LHCN-M2 (cell line): ENCODE measurements around the gene AMACR. TPM values are rescaled to one million over a fixed set of nuclear protein-coding genes. Genes with fewer than 3 reads are reported as not detected.
A peak's percentile ranks its signal among the peaks of the same experiment; 100 is the strongest.
"Not testable (repeated sequence)": the region's sequence is repeated elsewhere in the genome, so short reads cannot be mapped to it uniquely, and the experiment has no call there.

Experiments
- DNase-seq: peaks from one replicate; pipeline ENCODE4 v3.0.0-alpha.2; 2012; ENCODE audit warnings: low read depth
- total RNA-seq: library from RNA; depleted of rRNA; stranded (reverse); fragments of >200 nt; gene quantifications from 2 replicates; pipeline ENCODE4 v1.2.3, GENCODE V29; 2014

The AMACR gene
- total RNA-seq, 1 experiment from 2014 or later: 18.3 TPM

DNA sequence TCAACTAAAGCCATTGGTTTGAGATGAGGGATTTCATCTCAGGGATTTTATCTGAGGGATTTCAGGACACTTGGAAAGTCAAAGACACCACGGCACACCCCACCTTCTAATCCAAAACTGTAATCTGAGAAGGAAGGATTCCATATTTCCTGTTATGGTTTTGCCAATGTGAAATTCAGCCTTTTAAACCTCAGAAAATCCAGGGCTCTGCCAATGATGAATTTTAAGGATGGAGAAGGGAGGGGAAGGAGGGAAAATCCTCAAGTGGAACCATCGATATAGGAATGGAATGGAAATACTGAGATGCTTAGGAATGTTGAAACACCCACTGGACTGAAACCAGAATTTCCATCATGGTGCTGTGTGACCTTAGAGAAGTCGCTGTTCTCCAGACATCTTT is 29.9 kb upstream of the AMACR start:
- no peak for DNase-seq

- no peak for DNase-seq
These were observed 27.9 kb upstream of the AMACR start for GRCh38 chr5:34035756-34036155.

GRCh38 chr5:34034534-34035327 is 26.9 kb upstream of the AMACR start:
- DNase-seq: no peak

- DNase-seq: no peak
These were observed 24.1 kb upstream of the AMACR start for GRCh38 chr5:34031966-34032365.

GRCh38 chr5:34031117-34031516 is 23.3 kb upstream of the AMACR start:
- DNase-seq: no peak

- DNase-seq: not testable (repeated sequence)
These were observed 22.7 kb upstream of the AMACR start for GRCh38 chr5:34030585-34030984.

GRCh38 chr5:34030048-34030447 is 22.2 kb upstream of the AMACR start:
- no peak for DNase-seq

GRCh38 chr5:34028349-34028748 is 20.5 kb upstream of the AMACR start:
- no peak for DNase-seq

DNA sequence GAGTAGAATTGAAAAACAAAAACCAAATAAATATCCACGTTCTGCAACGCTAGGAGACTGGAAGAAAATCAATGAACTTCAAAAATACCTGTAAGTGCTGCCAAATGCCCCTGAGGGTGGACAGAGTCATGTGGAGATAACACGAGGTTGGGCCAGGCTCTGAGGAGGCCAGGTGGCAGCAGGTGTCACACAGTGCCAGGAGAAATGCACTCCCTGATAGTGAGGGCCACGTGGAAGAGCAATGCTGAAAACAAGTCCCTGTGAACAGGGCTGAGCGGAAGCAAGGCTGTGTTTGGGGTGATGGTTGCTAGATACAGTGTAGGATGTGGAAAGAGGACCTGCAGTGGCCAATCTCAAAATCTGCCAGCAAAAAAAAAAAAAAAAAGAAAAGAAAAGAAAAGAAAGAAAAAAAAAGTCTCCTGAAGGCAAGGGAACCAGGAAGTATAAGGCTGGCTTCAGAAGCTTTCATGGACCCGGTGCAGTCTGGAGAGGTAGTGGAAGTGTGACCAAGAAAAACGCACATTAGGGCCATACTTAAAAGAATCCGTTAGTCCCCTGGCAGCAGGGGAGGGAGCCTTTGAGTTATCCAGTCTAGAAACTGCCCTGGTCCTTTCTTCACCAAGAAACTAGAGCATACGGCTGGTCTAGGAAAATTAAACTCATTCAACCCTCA is 18.4 kb upstream of the AMACR start:
- DNase-seq: no peak

DNA sequence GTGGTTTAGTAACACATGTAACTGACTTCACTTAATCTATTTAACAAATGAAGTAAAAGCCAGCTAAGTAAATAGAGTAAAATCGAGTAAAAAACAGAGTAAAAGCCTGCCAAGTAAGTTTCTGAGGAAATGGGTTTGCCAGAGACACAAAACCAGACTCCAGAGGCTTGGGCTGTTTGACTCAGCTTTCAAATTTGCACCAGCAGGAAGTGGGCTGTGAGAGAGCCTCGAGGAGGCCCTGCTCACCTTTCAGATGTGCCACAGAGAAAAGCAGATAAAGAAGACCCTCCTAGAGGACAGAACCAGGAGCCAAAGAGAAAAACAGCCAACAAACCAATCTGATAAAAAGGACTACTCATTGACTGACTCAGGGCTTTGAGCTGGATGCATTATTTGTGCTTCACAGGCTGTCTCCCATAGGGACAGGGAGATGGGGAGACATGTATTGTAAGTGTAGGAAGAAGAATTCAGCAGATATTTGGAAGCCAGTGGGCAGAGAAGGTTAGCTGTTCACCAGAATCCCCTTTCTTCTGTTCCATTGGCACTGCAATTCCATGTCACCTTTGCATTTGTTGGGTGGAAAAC is 14.4 kb upstream of the AMACR start:
- no peak for DNase-seq

DNA sequence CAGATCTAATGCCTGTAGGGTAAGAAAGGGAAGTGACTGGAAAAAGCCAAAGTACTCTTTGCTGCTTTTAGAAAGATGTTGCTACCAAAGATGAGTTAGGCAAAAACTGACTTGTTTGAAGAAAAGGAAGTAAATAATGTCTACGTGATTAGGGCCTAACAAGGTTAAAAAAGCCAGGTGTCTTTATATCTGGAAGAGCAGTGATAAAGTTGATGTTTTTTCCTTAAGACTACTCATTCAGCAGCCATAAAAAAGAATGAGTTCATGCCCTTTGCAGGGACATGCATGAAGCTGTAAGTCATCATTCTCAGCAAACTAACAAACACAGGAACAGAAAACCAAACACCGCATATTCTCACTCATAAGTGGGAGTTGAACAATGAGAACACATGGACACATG is 13.5 kb upstream of the AMACR start:
- DNase-seq: no peak

- no peak for DNase-seq
These were observed 12.9 kb upstream of the AMACR start for GRCh38 chr5:34020726-34021125.

DNA sequence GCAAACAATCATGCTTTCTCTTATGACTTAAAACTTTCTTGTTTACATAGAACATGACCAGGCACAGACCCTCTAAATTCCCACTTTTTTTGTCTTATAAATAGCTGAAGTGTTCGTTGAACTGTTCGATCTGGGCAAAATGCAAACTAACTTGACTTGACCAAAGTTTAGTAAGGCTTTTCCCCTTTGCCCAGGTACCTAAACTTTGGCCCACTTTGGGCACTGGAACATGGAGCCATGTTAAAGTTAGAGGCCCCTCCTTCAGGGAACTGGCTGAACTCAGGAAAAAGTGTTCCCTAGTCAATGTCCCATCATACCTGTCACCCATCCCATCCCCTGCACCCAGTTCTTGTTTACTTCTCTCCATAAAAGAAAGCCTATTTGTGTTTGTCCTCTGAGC is 9.4 kb upstream of the AMACR start:
- no peak for DNase-seq

GRCh38 chr5:34016750-34017149 is 8.9 kb upstream of the AMACR start:
- no peak for DNase-seq

GRCh38 chr5:34016222-34016621 is 8.4 kb upstream of the AMACR start:
- no peak for DNase-seq

DNA sequence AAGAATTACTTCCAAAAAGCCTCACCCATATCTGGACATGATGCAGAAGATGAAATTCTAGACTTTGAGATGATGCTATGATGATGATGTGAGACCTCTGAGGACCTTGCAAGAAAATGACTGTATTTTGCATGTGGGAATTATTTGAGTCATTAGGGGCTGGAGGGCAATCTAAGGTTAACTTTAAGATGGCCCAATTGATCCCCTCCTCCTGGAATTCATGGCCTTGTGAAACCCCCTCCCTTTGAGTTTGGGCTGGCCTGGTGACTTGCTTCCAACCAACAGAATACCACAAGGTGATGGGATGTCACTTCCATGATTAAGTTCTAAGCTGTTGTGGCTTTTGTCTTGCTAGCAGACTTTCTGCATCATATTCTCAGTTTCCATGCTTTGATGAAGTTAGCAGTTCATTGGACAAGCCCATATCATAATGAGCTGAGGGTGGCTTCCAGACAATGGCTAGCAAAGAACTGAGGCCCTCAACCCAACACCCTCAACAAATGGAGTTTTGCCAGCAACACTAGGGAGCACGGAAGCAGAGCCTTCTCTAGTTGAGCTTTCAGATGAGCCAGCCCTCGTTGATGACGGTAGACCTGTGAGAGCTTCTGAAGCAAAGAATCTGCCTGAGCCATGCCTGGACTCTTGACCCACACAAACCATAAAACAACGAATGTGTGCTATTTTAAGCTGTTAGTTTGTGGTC is 7.4 kb upstream of the AMACR start:
- no peak for DNase-seq

DNA sequence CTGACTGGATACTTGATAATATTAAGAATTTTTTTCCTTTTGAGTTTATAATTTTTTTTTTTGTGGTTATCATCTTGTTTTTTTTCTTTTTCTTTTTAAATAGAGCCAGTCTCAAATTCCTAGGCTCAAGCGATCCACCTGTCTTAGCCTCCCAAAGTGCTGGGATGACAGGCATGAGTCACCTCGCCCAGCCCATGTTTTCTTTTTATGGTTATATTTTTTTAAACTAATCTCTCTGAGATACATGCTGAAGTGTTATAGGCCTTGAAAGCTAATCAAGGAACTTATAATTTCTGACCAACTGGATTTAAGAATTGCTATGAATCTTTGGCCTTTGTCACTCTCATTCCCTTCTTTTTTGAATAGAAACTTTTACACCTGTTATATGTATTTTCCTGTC is 6.8 kb upstream of the AMACR start:
- DNase-seq: peak; percentile 51

GRCh38 chr5:34013547-34013946 is 5.7 kb upstream of the AMACR start:
- no peak for DNase-seq

- DNase-seq: no peak
These were observed 4.9 kb upstream of the AMACR start for GRCh38 chr5:34012791-34013190.

DNA sequence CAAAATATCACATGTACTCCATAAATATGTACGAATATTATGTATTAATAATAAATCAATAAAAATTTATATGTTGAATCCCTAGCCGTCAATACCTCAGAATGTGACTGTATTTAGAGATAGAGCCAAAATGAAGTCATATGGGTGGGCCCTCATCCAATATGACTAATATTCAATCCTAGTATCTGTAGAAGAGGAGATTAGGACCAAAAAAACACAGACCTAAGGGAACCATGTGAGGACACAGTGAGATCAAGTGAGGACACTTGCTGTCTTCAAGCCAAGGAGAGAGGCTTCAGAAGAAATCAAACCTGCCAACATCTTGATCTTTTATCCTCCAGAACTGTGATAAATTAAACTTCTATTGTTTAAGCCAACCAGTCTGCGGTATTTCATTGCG is 3.7 kb upstream of the AMACR start:
- DNase-seq: no peak

DNA sequence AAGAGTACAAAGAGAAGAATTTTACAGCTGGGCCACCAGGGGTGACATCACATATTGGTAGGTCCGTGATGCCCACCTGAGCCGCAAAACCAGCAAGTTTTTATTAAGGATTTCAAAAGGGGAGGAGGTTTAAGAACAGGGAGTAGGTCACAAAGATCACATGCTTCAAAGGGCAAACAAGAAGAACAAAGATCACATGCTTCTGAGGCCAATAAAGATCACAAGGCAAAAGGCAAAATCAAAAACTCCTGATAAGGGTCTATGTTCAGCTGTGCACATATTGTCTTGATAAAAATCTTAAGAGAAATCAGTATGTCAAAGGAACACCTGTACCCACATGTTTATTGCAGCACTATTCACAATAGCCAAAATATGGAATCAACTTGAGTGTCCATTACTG is 2.3 kb upstream of the AMACR start:
- DNase-seq: not testable (repeated sequence)

- no peak for DNase-seq
These were observed 1.8 kb upstream of the AMACR start for GRCh38 chr5:34009610-34010009.
